HG03103 (cell line): ENCODE results near the gene PANK3.
"Not testable (repeated sequence)": the region's sequence is repeated elsewhere in the genome, so short reads cannot be mapped to it uniquely, and the experiment has no call there.

Experiments used
- ATAC-seq: cut with Tn5 transposase; IDR thresholded peaks from one replicate; pipeline ENCODE4 v1.9.1; 2021; ENCODE audit warnings: low read depth; ENCODE audit not compliant: unreplicated experiment

Gene PANK3

DNA sequence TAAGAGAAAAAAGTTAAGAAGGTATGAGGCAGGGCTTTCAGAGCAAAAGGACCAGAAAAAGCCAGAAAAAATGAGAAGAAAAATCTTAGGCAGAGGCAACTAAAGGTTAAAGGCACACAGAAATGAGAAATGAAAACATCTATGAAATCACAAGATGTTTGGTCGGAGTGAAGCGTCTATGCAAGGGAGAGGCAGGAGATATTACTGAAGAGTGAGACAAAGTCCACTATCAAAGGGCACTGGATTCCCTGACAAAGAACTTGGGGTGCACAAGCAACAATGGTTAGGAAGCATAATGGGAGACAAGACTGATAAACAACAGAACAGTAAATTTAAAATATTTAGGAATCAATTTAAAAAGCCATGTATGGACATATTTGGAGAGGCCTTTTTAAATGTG is 16.9 kb downstream of the PANK3 start:
- ATAC-seq: no peak

DNA sequence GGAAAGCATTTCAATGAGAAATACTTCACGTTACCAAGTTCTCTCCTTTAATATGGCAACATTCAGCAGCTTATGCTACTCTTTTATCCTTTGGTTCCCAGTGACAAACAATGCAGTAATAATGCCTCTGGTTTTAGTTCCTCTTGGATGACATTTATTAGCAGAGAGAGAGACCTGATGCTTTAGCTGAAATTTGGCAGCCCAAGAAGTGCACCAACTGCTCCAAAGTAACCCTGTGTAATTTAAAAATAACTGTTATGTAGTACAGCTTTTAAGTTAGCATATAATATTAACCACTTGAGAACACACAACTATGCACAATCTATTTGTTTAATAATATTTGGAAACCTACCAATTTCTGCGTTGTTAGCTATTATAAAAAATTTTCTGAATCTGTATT is 21.8 kb downstream of the PANK3 start:
- ATAC-seq: no peak

- ATAC-seq: no peak
Measured at GRCh38 chr5:168553377-168554130, 25.6 kb downstream of the PANK3 start.

DNA sequence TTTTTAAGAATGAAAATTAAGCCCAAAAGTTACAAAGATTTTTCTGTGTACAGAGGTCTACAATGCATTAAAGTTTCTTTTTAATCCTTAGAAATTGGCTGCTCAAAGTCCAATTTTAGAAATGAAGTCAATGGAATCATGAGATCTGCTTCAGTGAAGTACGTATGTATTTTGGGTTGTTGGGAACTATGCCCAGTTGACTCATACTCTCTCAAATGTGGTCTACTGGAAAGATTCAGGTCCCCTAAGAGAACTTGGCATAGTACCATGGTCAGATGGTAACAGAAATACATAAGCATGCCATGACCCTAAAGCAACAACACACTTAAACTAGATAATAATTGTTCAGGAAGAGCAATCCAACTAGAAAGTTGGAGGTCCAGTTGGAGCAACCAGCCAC is 27.0 kb downstream of the PANK3 start:
- ATAC-seq: no peak

GRCh38 chr5:168550656-168551055 is 28.5 kb downstream of the PANK3 start:
- ATAC-seq: no peak

DNA sequence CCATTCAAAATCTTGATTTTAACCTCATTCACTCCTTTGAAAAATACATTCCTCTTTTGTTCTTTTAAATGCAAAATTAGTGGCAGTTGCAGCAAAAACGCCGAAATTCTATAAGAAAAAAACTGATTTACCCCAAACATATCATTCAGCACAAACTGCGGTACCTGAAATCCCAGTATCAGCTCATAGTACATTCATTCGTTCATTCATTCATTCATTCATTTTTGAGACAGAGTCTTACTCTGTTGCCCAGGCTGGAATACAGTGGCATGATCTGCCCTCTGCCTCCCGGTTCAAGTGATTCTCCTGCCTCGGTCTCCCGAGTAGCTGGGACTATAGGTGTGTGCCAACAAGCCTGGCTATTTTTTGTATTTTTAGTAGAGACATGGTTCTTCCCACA is 29.6 kb downstream of the PANK3 start:
- ATAC-seq: no peak

DNA sequence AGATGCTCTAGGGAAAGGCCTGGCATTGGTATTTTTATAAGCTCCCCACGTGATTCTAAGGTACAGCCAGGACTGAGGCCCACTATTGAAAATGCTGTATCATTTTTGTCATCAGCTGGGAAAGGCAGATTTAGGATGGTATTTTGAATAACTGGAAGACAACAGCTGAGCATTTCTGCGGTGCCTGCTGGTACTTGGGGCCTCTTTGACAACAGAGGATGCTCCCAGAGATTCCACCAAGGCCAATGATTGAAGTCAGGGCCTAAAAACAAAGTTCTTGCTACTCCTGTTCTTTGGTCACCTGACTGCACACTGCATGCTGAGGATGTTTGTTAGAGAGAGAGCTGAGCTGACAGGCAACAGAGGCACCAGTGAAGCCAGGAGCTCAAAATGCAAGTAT is 42.0 kb downstream of the PANK3 start:
- no peak for ATAC-seq

- ATAC-seq: not testable (repeated sequence)
Measured at GRCh38 chr5:168534351-168534750, 44.8 kb downstream of the PANK3 start.

GRCh38 chr5:168531987-168532864 is 46.9 kb downstream of the PANK3 start:
- no peak for ATAC-seq

GRCh38 chr5:168531191-168531590 is 48.0 kb downstream of the PANK3 start:
- ATAC-seq: no peak

GRCh38 chr5:168530621-168531150 is 48.5 kb downstream of the PANK3 start:
- no peak for ATAC-seq

GRCh38 chr5:168529374-168530234 is 49.6 kb downstream of the PANK3 start:
- ATAC-seq: no peak

DNA sequence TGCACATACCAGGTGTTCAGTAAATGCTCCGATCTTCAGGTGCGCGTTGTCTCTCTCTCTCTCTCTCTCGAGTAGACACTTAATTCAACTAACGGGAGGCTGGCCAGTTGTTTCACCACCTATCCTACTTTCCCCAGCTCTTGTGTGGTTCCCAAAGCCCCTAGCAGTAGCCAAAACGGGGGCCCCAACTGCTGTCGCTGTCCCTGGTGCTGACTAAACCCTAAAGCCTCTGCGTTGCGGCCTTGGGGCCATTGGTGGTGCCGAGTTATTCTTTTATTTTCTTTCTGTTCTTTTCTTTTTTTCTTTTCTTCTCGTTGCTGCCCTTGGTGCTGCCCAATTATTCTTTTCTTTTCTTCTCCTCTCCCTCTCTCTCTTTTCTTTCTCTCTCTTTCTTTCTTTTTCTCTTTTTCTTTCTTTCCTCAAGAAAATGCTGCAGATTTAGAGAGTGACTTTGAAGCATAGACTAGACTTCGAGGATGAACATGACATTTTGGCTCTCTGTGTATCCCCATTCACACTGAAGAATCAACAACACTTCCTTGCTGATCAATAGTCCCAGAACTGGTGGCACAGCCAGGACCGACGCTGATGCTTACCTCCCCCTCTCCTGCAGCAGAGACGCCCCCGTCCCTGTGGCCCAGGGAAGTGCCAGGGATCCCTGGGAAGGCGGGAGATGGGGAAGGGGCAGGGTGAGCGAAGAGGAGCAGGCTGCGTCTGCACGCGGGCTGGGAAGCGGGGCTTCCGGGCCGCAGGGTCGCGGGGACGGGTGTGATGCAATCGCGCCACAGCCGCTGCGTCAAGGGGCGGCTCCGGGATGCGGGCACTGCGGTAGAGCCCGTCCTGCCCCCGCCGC is 50.4 kb downstream of the PANK3 start, which contains the start of gene FBLL1:
TSS of gene FBLL1 (plus strand) at position 785 of the 853 bp plus-strand sequence. CDS start 200 bp downstream, outside the sequence.
- ATAC-seq: no peak

DNA sequence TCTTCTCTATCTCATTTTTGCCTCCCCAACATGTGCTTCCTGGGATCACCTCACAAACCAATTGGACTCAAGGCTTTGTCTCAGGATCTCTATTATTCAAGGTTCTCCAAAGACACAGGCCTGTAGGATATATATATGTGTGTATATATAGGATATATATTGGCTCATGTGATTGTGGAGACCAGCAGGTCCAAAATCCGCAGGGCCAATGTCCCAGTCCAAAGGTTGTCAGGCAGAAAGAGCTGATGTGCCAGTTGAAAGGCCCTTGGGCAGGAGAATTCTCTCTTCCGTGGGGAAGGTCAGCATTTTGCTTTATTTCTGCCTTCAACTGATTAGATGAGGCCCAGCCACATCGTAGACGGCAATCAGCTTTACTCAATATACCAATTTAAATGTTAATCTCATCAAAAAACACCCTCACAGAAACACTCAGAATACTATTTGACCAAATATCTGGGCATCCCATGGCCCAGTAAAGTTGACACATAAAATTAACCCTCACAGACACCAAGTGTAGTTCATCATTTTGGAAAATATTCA is 51.3 kb downstream of the PANK3 start:
- ATAC-seq: no peak

DNA sequence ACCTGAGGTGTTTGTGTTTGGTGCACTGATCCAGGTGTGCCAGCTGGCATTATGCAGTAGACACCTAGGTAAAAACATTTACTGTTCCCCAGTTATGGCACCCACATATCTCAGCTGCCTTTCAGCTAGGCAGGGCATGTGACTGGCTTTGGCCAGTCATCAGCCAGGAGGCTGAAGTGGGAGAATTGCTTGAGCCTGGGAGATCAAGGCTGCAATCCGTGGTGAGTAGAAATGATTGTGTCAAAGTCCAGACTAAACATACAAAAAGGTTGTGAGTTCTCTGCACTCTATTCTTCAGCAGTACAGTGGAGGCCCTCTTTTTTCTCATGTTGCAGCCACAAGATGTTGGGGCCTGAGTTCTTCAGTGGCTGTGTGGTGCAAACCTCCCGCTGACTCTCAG is 53.3 kb downstream of the PANK3 start:
- no peak for ATAC-seq

- no peak for ATAC-seq
Measured at GRCh38 chr5:168513861-168514428, 65.2 kb downstream of the PANK3 start.

- no peak for ATAC-seq
Measured at GRCh38 chr5:168502563-168503237, 76.5 kb downstream of the PANK3 start.
